Upper lobe of left lung (tissue), 6 donors: Measurements from ENCODE around the gene ACLY. TPM values are rescaled to one million over a fixed set of nuclear protein-coding genes. Genes with fewer than 3 reads are reported as not detected.
A peak's percentile ranks its signal among the peaks of the same experiment; 100 is the strongest.

Experiments used
- ATAC-seq, 2 donors: fragments of 200-7000 bp; cut with Tn5 transposase; one replicate each; pipeline ENCODE4 v1.9.1; 2022; ENCODE audit warnings: mild to moderate bottlenecking in 2 of 2, moderate library complexity in 2 of 2; ENCODE audit not compliant: low FRiP score in 2 of 2
- DNase-seq, 2 donors: peaks; one replicate each; pipeline ENCODE4 v3.0.0-alpha.2; 2019 to 2020
- H3K27ac ChIP-seq, 4 donors: fragments of 200-600 bp; sonication (generic); one replicate each; pipeline ENCODE4 v1.5.1; 2016 to 2019
- H3K27me3 ChIP-seq, 4 donors: fragments of 200-600 bp; sonication (generic); one replicate each; pipeline ENCODE4 v1.5.1; 2017 to 2019
- H3K36me3 ChIP-seq, 4 donors: fragments of 200-600 bp; sonication (generic); one replicate each; pipeline ENCODE4 v1.5.1; 2016 to 2019
- H3K4me1 ChIP-seq, 4 donors: fragments of 200-600 bp; sonication (generic); one replicate each; pipeline ENCODE4 v1.5.1; 2018 to 2019
- H3K4me3 ChIP-seq, 4 donors: fragments of 200-600 bp; sonication (generic); one replicate each; pipeline ENCODE4 v1.5.1; 2017 to 2019; ENCODE audit warnings: mild to moderate bottlenecking in 2 of 4, moderate library complexity in 1 of 4
- H3K9me3 ChIP-seq, 4 donors: fragments of 200-600 bp; sonication (generic); one replicate each; pipeline ENCODE4 v1.5.1; 2018 to 2019
- CTCF ChIP-seq, 6 experiments: fragments of 450-650 bp in 4 of 6; fragments of 200-600 bp in 2 of 6; sonication (generic) in 2 of 6; IDR thresholded peaks; one replicate each; pipeline ENCODE4 v1.5.1; 2016 to 2019; ENCODE audit warnings: antibody characterized with exemption in 6 of 6
- EP300 ChIP-seq, 4 donors: sonication (generic); formaldehyde crosslinking; IDR thresholded peaks; one replicate each; pipeline ENCODE4 v1.5.1; 2017; ENCODE audit warnings: antibody characterized with exemption in 4 of 4, control low read depth in 2 of 4
- POLR2A ChIP-seq, 4 donors: fragments of 450-650 bp; IDR thresholded peaks; one replicate each; pipeline ENCODE4 v1.5.1; 2016 to 2017; ENCODE audit warnings: antibody characterized with exemption in 4 of 4, mild to moderate bottlenecking in 2 of 4
- POLR2AphosphoS5 ChIP-seq, 2 donors: sonication (generic); formaldehyde crosslinking; IDR thresholded peaks; one replicate each; pipeline ENCODE4 v1.5.1; 2017; ENCODE audit warnings: antibody characterized with exemption in 2 of 2
- WGBS, 2 donors: methylation state at CpG; one replicate each; pipeline ENCODE4 v1.1.5; 2017 to 2018; 5-methylcytosine and 5-hydroxymethylcytosine counted together
- total RNA-seq, 6 donors: library from RNA; depleted of rRNA in 4 of 6; stranded (reverse); fragments of >200 nt in 4 of 6; gene quantifications; one replicate each; pipeline versions ENCODE4 v1.1.0 to v1.2.1, GENCODE V29; 2016 to 2021
- donor health status: DM: no; HTN: no; CAD: no; lungs with moderate emphysema.
- donor health status: DM: no; HTN: yes; CAD: no; lungs with severe emphysema.

Gene ACLY
- total RNA-seq, 6 donors from 2014 or later = 41.9 to 132 (median 84.6) TPM

- TF ChIP-seq CTCF (IDR thresholded peaks at IDR 0.05) (peak in 1 of 6 experiments; percentile 6), POLR2A (IDR thresholded peaks at IDR 0.05) (no peak), EP300 (IDR thresholded peaks at IDR 0.05) (no peak), POLR2AphosphoS5 (IDR thresholded peaks at IDR 0.05) (no peak)
- no peaks in the 10 kb centered on the region for H3K27me3 ChIP-seq
- peaks cover 0 to 20% (median 11%) of the 10 kb centered on the region in 4 donors for H3K36me3 ChIP-seq
- H3K9me3 ChIP-seq = no peaks in the 10 kb centered on the region
- peak overlapping the region; percentile 83 to 92 (median 90) for H3K27ac ChIP-seq
- DNase-seq (peak in 1 of 2 donors; percentile 91), ATAC-seq (peak; percentile 41 to 83)
- H3K4me1 ChIP-seq = peaks cover 17 to 51% (median 32%) of the 10 kb centered on the region in 4 donors
- 7 to 11% methylated on average over 18 of the region's 18 CpGs for WGBS, 2 donors
- H3K4me3 ChIP-seq = peak overlapping the region; percentile 12 to 73 (median 68)
Observed at GRCh38 chr17:41965694-41966462, 47.1 kb upstream of the ACLY start.

- Histone ChIP-seq H3K27ac (no peak overlapping the region), H3K4me3 (no peak overlapping the region), H3K4me1 (peaks cover 15 to 28% (median 21%) of the 10 kb centered on the region in 4 donors), H3K9me3 (no peaks in the 10 kb centered on the region), H3K27me3 (no peaks in the 10 kb centered on the region), H3K36me3 (no peaks in the 10 kb centered on the region)
- WGBS, 2 donors = 25 to 26% methylated on average over 4 to 9 of the region's 9 CpGs
- TF ChIP-seq POLR2A (IDR thresholded peaks at IDR 0.05) = no peak
- TF ChIP-seq CTCF (IDR thresholded peaks at IDR 0.05) = peak; percentile 74 to 88 (median 82)
- no peak for TF ChIP-seq POLR2AphosphoS5 (IDR thresholded peaks at IDR 0.05)
- no peak for TF ChIP-seq EP300 (IDR thresholded peaks at IDR 0.05)
- peak in 1 of 2 donors; percentile 47 for ATAC-seq
- peak in 1 of 2 donors; percentile 66 for DNase-seq
Observed at GRCh38 chr17:41962768-41963434, 44.1 kb upstream of the ACLY start.

GRCh38 chr17:41962111-41962510 is 43.4 kb upstream of the ACLY start:
- TF ChIP-seq POLR2A (IDR thresholded peaks at IDR 0.05) (no peak), POLR2AphosphoS5 (IDR thresholded peaks at IDR 0.05) (no peak), EP300 (IDR thresholded peaks at IDR 0.05) (no peak), CTCF (IDR thresholded peaks at IDR 0.05) (no peak)
- Histone ChIP-seq H3K4me3 (no peak overlapping the region), H3K36me3 (no peaks in the 10 kb centered on the region), H3K4me1 (peaks cover 8 to 20% (median 14%) of the 10 kb centered on the region in 4 donors), H3K27me3 (no peaks in the 10 kb centered on the region), H3K27ac (no peak overlapping the region), H3K9me3 (no peaks in the 10 kb centered on the region)
- no peak for ATAC-seq
- WGBS, 2 donors = 84 to 93% methylated on average over 5 of the region's 5 CpGs
- DNase-seq = no peak

GRCh38 chr17:41959336-41960095 is 40.8 kb upstream of the ACLY start:
- Histone ChIP-seq H3K4me3 (no peak overlapping the region), H3K27ac (no peak overlapping the region), H3K27me3 (no peaks in the 10 kb centered on the region), H3K36me3 (no peaks in the 10 kb centered on the region), H3K9me3 (no peaks in the 10 kb centered on the region), H3K4me1 (peaks cover 0 to 5% (median 2%) of the 10 kb centered on the region in 4 donors)
- peak; percentile 12 to 35 for ATAC-seq
- 63 to 68% methylated on average over 13 to 17 of the region's 17 CpGs for WGBS, 2 donors
- TF ChIP-seq POLR2A (IDR thresholded peaks at IDR 0.05) (no peak), CTCF (IDR thresholded peaks at IDR 0.05) (peak in 3 of 6 experiments; percentile 12 to 37 (median 34))
- peak; percentile 36 to 73 for DNase-seq
